ENCODE results near the gene PI4K2A.

Gene PI4K2A

DNA sequence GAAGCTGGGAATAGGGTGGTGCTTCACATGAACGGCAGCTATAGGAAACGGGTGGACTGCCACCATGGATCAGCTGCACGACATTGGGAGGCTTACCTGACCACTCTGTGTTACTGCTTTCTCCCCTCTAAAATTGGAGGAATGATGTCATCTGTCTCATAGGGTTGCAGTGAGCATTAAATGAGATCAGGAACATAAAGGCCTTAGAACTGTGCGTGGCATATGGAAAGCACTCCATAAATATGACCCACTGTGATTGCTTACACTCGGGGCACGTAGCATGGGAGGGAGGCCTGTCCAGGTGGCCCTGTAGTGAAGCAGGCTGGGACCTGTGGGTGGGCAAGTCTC, 41.2 kb upstream of the PI4K2A start:
- TF ChIP-seq, protein P1, sequence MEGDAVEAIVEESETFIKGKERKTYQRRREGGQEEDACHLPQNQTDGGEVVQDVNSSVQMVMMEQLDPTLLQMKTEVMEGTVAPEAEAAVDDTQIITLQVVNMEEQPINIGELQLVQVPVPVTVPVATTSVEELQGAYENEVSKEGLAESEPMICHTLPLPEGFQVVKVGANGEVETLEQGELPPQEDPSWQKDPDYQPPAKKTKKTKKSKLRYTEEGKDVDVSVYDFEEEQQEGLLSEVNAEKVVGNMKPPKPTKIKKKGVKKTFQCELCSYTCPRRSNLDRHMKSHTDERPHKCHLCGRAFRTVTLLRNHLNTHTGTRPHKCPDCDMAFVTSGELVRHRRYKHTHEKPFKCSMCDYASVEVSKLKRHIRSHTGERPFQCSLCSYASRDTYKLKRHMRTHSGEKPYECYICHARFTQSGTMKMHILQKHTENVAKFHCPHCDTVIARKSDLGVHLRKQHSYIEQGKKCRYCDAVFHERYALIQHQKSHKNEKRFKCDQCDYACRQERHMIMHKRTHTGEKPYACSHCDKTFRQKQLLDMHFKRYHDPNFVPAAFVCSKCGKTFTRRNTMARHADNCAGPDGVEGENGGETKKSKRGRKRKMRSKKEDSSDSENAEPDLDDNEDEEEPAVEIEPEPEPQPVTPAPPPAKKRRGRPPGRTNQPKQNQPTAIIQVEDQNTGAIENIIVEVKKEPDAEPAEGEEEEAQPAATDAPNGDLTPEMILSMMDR (IDR thresholded peaks at IDR 0.05; ENCODE audit: low read depth, low read length, missing control alignments) = no peak
- H3K4me3 ChIP-seq (ENCODE audit: low read depth, low read length) = no peak overlapping the region
- no peak for DNase-seq (ENCODE audit: low read depth)

DNA sequence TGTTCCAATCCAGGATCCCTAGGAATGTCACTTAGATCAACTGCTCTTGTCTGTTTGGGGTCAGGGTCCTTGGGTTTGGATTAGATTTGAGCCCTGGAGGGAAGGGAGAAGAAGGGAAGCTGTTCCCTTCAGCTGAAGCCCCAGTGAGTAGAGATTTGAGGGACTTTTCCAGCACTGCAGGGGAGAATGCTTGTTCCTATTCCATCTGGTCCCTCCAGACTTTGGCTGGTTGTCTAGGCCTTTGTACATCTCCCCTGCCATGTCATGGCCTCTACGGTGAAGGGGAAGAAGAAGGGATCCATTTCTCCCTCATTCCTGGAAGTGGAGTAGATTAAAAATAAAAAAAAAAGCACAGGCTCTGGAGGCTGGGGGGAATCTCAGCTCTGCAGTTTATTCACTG, 39.9 kb upstream of the PI4K2A start:
- H3K4me3 ChIP-seq (ENCODE audit: low read depth, low read length) = no peak overlapping the region
- no peak for DNase-seq (ENCODE audit: low read depth)
- TF ChIP-seq, protein P1 (IDR thresholded peaks at IDR 0.05; ENCODE audit: low read depth, low read length, missing control alignments) = no peak

DNA sequence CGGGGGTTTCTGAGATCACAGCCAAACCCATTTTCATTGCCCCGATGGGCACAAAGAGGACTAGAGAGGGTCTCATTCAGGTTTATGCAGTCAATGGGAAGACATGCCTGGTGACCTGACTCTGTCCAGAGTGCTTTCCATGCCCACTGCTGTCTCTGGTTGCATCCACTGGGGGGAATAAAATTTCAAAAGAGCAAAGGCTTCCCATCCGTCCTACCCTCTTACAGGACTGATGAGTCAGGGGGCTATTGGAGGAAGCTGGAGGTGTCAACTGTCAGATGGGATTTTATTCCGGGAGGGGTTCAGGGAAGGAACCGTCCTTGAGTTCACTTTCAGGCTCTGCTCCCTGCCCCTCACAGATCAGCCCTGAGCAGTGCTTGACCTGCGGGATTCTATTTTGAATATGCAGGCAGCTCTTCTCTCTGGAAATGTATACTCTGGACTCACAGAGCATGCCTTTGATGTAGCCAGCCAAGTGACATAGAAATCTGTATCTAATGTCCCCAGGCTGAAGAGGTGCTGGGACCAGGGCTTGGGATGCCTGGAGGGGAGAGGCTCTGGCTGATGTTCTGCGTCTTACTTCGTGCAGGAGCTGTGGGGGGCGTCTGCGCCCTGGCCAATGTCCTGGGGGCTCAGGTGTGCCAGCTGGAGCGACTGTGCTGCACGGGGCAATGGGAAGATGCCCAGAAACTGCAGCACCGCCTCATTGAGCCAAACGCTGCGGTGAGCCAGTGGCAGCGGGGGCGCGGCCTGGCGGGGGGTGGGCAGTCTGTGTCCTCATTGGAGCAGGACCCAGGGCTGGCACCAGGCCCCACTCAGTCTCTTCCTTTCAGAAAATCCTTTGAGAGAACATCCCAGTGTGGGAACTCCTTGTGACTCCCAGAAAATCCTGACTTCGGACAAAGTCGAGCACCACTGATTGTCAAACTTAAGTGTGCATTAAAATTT, 38.9 kb upstream of the PI4K2A start:
- DNase-seq (ENCODE audit: low read depth) = no peak
- H3K4me3 ChIP-seq (ENCODE audit: low read depth, low read length) = no peak overlapping the region
- TF ChIP-seq, protein P1 (IDR thresholded peaks at IDR 0.05; ENCODE audit: low read depth, low read length, missing control alignments) = no peak

DNA sequence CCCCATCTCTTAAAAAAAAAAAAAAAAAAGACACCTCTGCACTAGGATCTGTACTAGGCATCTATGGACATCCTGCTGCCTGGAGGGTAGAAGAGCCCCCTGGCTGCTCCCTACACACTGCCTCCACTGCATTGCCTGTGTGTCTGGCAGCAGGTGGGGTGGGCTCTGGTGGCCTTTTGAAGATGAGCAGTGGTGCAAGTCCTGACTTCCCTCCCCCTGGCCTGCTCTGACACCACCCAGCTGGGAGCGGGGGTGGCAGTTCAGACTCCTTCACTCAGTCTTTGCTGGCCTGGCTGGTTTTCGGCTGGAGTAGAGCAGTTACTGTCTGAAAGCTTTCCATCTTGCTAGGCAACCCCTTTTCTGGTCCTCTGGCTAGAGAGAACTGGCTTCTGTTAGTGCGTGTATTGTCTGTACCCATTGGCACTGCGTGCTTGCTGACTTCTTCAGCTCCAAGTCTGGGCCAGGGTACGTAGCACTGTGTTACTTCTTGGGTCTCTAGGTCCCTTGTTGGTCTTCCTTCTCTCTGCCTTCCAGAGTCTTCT, 33.3 kb upstream of the PI4K2A start:
- DNase-seq (ENCODE audit: low read depth) = no peak
- no peak overlapping the region for H3K4me3 ChIP-seq (ENCODE audit: low read depth, low read length)
- TF ChIP-seq, protein P1 (IDR thresholded peaks at IDR 0.05; ENCODE audit: low read depth, low read length, missing control alignments) = no peak

DNA sequence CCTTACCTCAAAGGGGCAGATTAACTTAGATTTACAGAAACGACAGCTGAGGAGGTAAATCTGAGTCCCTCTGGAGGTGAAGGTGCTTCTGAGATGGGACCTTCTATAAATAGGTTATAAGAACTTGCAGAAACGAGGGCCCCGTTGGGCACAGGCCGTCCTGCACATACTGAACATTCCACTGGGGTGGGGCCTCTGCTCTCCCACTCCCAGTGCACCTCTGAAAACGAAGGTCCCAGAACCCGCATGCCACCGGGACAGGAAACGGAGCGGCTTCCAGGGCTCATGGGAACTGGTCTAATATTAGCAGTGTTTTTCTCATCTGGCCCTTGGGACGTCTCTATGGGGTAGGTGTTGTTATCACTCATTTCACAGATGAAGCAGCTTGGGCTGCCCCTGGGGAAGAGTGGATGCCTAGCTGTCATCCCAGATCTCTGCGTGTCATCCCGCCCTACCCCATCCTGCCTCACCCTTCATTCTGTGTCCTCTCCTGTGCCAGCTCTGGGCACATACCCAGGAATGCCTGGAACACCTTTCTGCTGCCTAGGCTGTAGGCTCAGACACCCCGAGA, 31.4 kb upstream of the PI4K2A start:
- H3K4me3 ChIP-seq (ENCODE audit: low read depth, low read length) = no peak overlapping the region
- TF ChIP-seq, protein P1 (IDR thresholded peaks at IDR 0.05; ENCODE audit: low read depth, low read length, missing control alignments) = no peak
- DNase-seq (ENCODE audit: low read depth) = no peak

DNA sequence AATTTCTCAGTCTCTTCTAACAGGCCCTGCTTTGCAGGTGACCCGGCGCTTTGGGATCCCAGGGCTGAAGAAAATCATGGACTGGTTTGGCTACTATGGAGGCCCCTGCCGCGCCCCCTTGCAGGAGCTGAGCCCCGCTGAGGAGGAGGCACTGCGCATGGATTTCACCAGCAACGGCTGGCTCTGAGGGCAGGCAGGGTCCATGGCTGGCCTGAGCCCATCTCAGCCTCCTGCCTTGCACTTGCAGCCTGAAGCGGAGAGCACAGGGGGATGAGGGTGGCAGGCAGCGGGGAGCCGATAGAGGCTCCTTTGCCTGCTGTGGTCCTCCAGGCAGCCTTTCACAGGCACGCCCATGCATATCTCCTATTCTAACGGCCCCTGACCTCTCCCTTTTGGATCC, 29.0 kb upstream of the PI4K2A start:
- TF ChIP-seq, protein P1 (IDR thresholded peaks at IDR 0.05; ENCODE audit: low read depth, low read length, missing control alignments) = no peak
- H3K4me3 ChIP-seq (ENCODE audit: low read depth, low read length) = no peak overlapping the region
- DNase-seq (ENCODE audit: low read depth) = no peak

All from GM12864 (cell line).